Measurements from ENCODE around the gene PATJ.

The PATJ gene

GRCh38 chr1:61904354-61904753 is 162.1 kb downstream of the PATJ start:
- Histone ChIP-seq H3K27me3 (ENCODE audit: control insufficient read depth, insufficient read depth, low read length, poor library complexity, severe bottlenecking) (no peaks in the 10 kb centered on the region), H3K4me1 (ENCODE audit: control insufficient read depth, insufficient read depth, low read length) (no peaks in the 10 kb centered on the region), H3K4me3 (ENCODE audit: insufficient read depth, low read depth, low read length) (no peak overlapping the region), H3K9me3 (ENCODE audit: control insufficient read depth, low read length) (no peaks in the 10 kb centered on the region), H3K27ac (ENCODE audit: insufficient read depth, low read depth, low read length, poor library complexity, severe bottlenecking) (no peak overlapping the region), H3K36me3 (ENCODE audit: control insufficient read depth, insufficient read depth, low read length) (no peaks in the 10 kb centered on the region)
- 89% methylated on average over 1 of the region's 1 CpG; no CpG with 5 or more reads in 1 of the 2 experiments for WGBS, 2 experiments

- Histone ChIP-seq H3K27ac (ENCODE audit: insufficient read depth, low read depth, low read length, poor library complexity, severe bottlenecking) (no peak overlapping the region), H3K4me1 (ENCODE audit: control insufficient read depth, insufficient read depth, low read length) (no peaks in the 10 kb centered on the region), H3K4me3 (ENCODE audit: insufficient read depth, low read depth, low read length) (no peak overlapping the region), H3K9me3 (ENCODE audit: control insufficient read depth, low read length) (no peaks in the 10 kb centered on the region), H3K27me3 (ENCODE audit: control insufficient read depth, insufficient read depth, low read length, poor library complexity, severe bottlenecking) (no peaks in the 10 kb centered on the region), H3K36me3 (ENCODE audit: control insufficient read depth, insufficient read depth, low read length) (no peaks in the 10 kb centered on the region)
- 83 to 84% methylated on average over 4 of the region's 4 CpGs for WGBS, 2 experiments
Measured at GRCh38 chr1:61907102-61907501, 164.8 kb downstream of the PATJ start.

GRCh38 chr1:61910035-61910434 is 167.8 kb downstream of the PATJ start:
- no peaks in the 10 kb centered on the region for H3K9me3 ChIP-seq (ENCODE audit: control insufficient read depth, low read length)
- no peaks in the 10 kb centered on the region for H3K27me3 ChIP-seq (ENCODE audit: control insufficient read depth, insufficient read depth, low read length, poor library complexity, severe bottlenecking)

GRCh38 chr1:61914823-61915482 is 172.7 kb downstream of the PATJ start:
- H3K27me3 ChIP-seq (ENCODE audit: control insufficient read depth, insufficient read depth, low read length, poor library complexity, severe bottlenecking), result no peaks in the 10 kb centered on the region
- peaks cover 6% of the 10 kb centered on the region for H3K4me1 ChIP-seq (ENCODE audit: control insufficient read depth, insufficient read depth, low read length)
- H3K27ac ChIP-seq (ENCODE audit: insufficient read depth, low read depth, low read length, poor library complexity, severe bottlenecking), result peak overlapping the region; percentile 30
- WGBS, 2 experiments, result 58 to 60% methylated on average over 4 of the region's 4 CpGs
- no peaks in the 10 kb centered on the region for H3K9me3 ChIP-seq (ENCODE audit: control insufficient read depth, low read length)
- H3K36me3 ChIP-seq (ENCODE audit: control insufficient read depth, insufficient read depth, low read length), result no peaks in the 10 kb centered on the region
- no peak overlapping the region for H3K4me3 ChIP-seq (ENCODE audit: insufficient read depth, low read depth, low read length)

More at GRCh38 chr1:61910035-61910434, 167.8 kb downstream of the PATJ start:
- Histone ChIP-seq H3K36me3 (ENCODE audit: control insufficient read depth, insufficient read depth, low read length) (no peaks in the 10 kb centered on the region), H3K27ac (ENCODE audit: insufficient read depth, low read depth, low read length, poor library complexity, severe bottlenecking) (no peak overlapping the region), H3K4me3 (ENCODE audit: insufficient read depth, low read depth, low read length) (no peak overlapping the region), H3K4me1 (ENCODE audit: control insufficient read depth, insufficient read depth, low read length) (peaks cover 5% of the 10 kb centered on the region)

GRCh38 chr1:61921435-61921834 is 179.2 kb downstream of the PATJ start:
- no peak overlapping the region for H3K27ac ChIP-seq (ENCODE audit: insufficient read depth, low read depth, low read length, poor library complexity, severe bottlenecking)

GRCh38 chr1:61922950-61923480 is 180.7 kb downstream of the PATJ start:
- 93 to 96% methylated on average over 3 of the region's 3 CpGs for WGBS, 2 experiments
- H3K4me3 ChIP-seq (ENCODE audit: insufficient read depth, low read depth, low read length), result no peak overlapping the region
- H3K27ac ChIP-seq (ENCODE audit: insufficient read depth, low read depth, low read length, poor library complexity, severe bottlenecking), result no peak overlapping the region
- no peaks in the 10 kb centered on the region for H3K9me3 ChIP-seq (ENCODE audit: control insufficient read depth, low read length)
- no peaks in the 10 kb centered on the region for H3K36me3 ChIP-seq (ENCODE audit: control insufficient read depth, insufficient read depth, low read length)
- H3K27me3 ChIP-seq (ENCODE audit: control insufficient read depth, insufficient read depth, low read length, poor library complexity, severe bottlenecking), result no peaks in the 10 kb centered on the region
- no peaks in the 10 kb centered on the region for H3K4me1 ChIP-seq (ENCODE audit: control insufficient read depth, insufficient read depth, low read length)

More at GRCh38 chr1:61921435-61921834, 179.2 kb downstream of the PATJ start:
- no peaks in the 10 kb centered on the region for H3K27me3 ChIP-seq (ENCODE audit: control insufficient read depth, insufficient read depth, low read length, poor library complexity, severe bottlenecking)
- no peaks in the 10 kb centered on the region for H3K4me1 ChIP-seq (ENCODE audit: control insufficient read depth, insufficient read depth, low read length)
- H3K9me3 ChIP-seq (ENCODE audit: control insufficient read depth, low read length), result no peaks in the 10 kb centered on the region
- no peak overlapping the region for H3K4me3 ChIP-seq (ENCODE audit: insufficient read depth, low read depth, low read length)
- no peaks in the 10 kb centered on the region for H3K36me3 ChIP-seq (ENCODE audit: control insufficient read depth, insufficient read depth, low read length)

- Histone ChIP-seq H3K27ac (ENCODE audit: insufficient read depth, low read depth, low read length, poor library complexity, severe bottlenecking) (no peak overlapping the region), H3K4me3 (ENCODE audit: insufficient read depth, low read depth, low read length) (no peak overlapping the region), H3K27me3 (ENCODE audit: control insufficient read depth, insufficient read depth, low read length, poor library complexity, severe bottlenecking) (no peaks in the 10 kb centered on the region), H3K36me3 (ENCODE audit: control insufficient read depth, insufficient read depth, low read length) (no peaks in the 10 kb centered on the region), H3K9me3 (ENCODE audit: control insufficient read depth, low read length) (no peaks in the 10 kb centered on the region), H3K4me1 (ENCODE audit: control insufficient read depth, insufficient read depth, low read length) (no peaks in the 10 kb centered on the region)
- WGBS, 2 experiments, result 92 to 95% methylated on average over 1 of the region's 1 CpG
Measured at GRCh38 chr1:61925591-61926298, 183.5 kb downstream of the PATJ start.

GRCh38 chr1:61926597-61926996 is 184.3 kb downstream of the PATJ start:
- Histone ChIP-seq H3K9me3 (ENCODE audit: control insufficient read depth, low read length) (no peaks in the 10 kb centered on the region), H3K4me1 (ENCODE audit: control insufficient read depth, insufficient read depth, low read length) (no peaks in the 10 kb centered on the region), H3K27me3 (ENCODE audit: control insufficient read depth, insufficient read depth, low read length, poor library complexity, severe bottlenecking) (no peaks in the 10 kb centered on the region), H3K36me3 (ENCODE audit: control insufficient read depth, insufficient read depth, low read length) (no peaks in the 10 kb centered on the region), H3K27ac (ENCODE audit: insufficient read depth, low read depth, low read length, poor library complexity, severe bottlenecking) (no peak overlapping the region), H3K4me3 (ENCODE audit: insufficient read depth, low read depth, low read length) (no peak overlapping the region)
- WGBS, 2 experiments, result 95 to 96% methylated on average over 3 of the region's 3 CpGs

- WGBS, 2 experiments, result 92 to 93% methylated on average over 4 of the region's 5 CpGs
- Histone ChIP-seq H3K27me3 (ENCODE audit: control insufficient read depth, insufficient read depth, low read length, poor library complexity, severe bottlenecking) (no peaks in the 10 kb centered on the region), H3K4me3 (ENCODE audit: insufficient read depth, low read depth, low read length) (no peak overlapping the region), H3K9me3 (ENCODE audit: control insufficient read depth, low read length) (no peaks in the 10 kb centered on the region), H3K36me3 (ENCODE audit: control insufficient read depth, insufficient read depth, low read length) (no peaks in the 10 kb centered on the region), H3K4me1 (ENCODE audit: control insufficient read depth, insufficient read depth, low read length) (no peaks in the 10 kb centered on the region), H3K27ac (ENCODE audit: insufficient read depth, low read depth, low read length, poor library complexity, severe bottlenecking) (no peak overlapping the region)
Measured at GRCh38 chr1:61930116-61930645, 187.9 kb downstream of the PATJ start.

GRCh38 chr1:61931587-61932279 is 189.5 kb downstream of the PATJ start:
- Histone ChIP-seq H3K27me3 (ENCODE audit: control insufficient read depth, insufficient read depth, low read length, poor library complexity, severe bottlenecking) (no peaks in the 10 kb centered on the region), H3K4me1 (ENCODE audit: control insufficient read depth, insufficient read depth, low read length) (no peaks in the 10 kb centered on the region), H3K4me3 (ENCODE audit: insufficient read depth, low read depth, low read length) (no peak overlapping the region), H3K9me3 (ENCODE audit: control insufficient read depth, low read length) (no peaks in the 10 kb centered on the region), H3K36me3 (ENCODE audit: control insufficient read depth, insufficient read depth, low read length) (no peaks in the 10 kb centered on the region), H3K27ac (ENCODE audit: insufficient read depth, low read depth, low read length, poor library complexity, severe bottlenecking) (no peak overlapping the region)
- 94 to 98% methylated on average over 2 to 3 of the region's 3 CpGs for WGBS, 2 experiments

Data from ectodermal cell (in vitro differentiated cells).